Psoas muscle (tissue), 8 donors: Measurements from ENCODE around the gene CASP8. TPM values are rescaled to one million over a fixed set of nuclear protein-coding genes. Genes with fewer than 3 reads are reported as not detected.

ENCODE experiments used
- ATAC-seq, 4 donors: fragments of 200-7000 bp; cut with Tn5 transposase; one replicate each; pipeline ENCODE4 v1.9.1; 2020; ENCODE audit warnings: moderate library complexity in 3 of 4, mild to moderate bottlenecking in 2 of 4
- DNase-seq, 2 donors: peaks; one replicate each; pipeline ENCODE4 v3.0.0-alpha.2; 2020
- H3K27ac ChIP-seq: fragments of 200-600 bp; one replicate; pipeline ENCODE4 v1.8.0; 2022
- H3K27me3 ChIP-seq, 3 donors: fragments of 200-600 bp in 1 of 3; one replicate each; pipeline versions ENCODE4 v1.6.1 to v1.8.0; 2013 to 2022; ENCODE audit warnings: low read length in 2 of 3, mild to moderate bottlenecking in 2 of 3, moderate library complexity in 1 of 3; ENCODE audit not compliant: insufficient read depth in 3 of 3
- H3K36me3 ChIP-seq, 2 donors: fragments of 200-600 bp in 1 of 2; one replicate each; pipeline versions ENCODE4 v1.6.1 to v1.8.0; 2013 to 2022; ENCODE audit warnings: low read depth in 1 of 2, mild to moderate bottlenecking in 1 of 2, moderate library complexity in 1 of 2; ENCODE audit not compliant: insufficient read depth in 1 of 2
- H3K4me1 ChIP-seq: fragments of 200-600 bp; one replicate; pipeline ENCODE4 v1.8.0; 2022
- H3K4me3 ChIP-seq: fragments of 200-600 bp; one replicate; pipeline ENCODE4 v1.8.0; 2022; ENCODE audit warnings: mild to moderate bottlenecking
- H3K9me3 ChIP-seq: fragments of 200-600 bp; one replicate; pipeline ENCODE4 v1.8.0; 2022
- WGBS, 3 donors: extraction: QIAGEN DNeasy Blood & Tissue Kit; methylation state at CpG; one replicate each; pipeline versions ENCODE4 v1.1.6 to v1.1.7; 2013; 5-methylcytosine and 5-hydroxymethylcytosine counted together
- intact Hi-C, 2 donors: fragments of 100-400 bp; cut with DNase I; formaldehyde crosslinking; loops; one replicate each; pipeline versions ENCODE4 v1.11.0 to v1.14.2; 2022
- polyA plus RNA-seq, 3 donors: library from polyadenylated mRNA; stranded (reverse); fragments of 200-250 nt; gene quantifications; one replicate each; pipeline ENCODE4 v1.2.3, GENCODE V29; 2013
- total RNA-seq, 4 donors: library from RNA; stranded (reverse); fragmentation: NEBNext Ultra II Directional in 2 of 4; extraction: Animal tissue kit (Norgen Biotek cat#: 25700) in 2 of 4; gene quantifications; one replicate each; pipeline versions ENCODE4 v1.2.1 to v1.2.4, GENCODE V29; 2021 to 2023
- TF ChIP-seq, protein P1 (sequence below): fragments of 200-600 bp; IDR thresholded peaks from one replicate; pipeline ENCODE4 v1.8.0; 2022; ENCODE audit warnings: antibody characterized with exemption
- donor health status: healthy with polysubstance abuse.
- donor health status: DM: no; HTN: no; CAD: no; lungs with moderate emphysema.
- donor health status: Bipolar disorder and iron deficiency.
- donor health status: healthy.
- donor health status: DM: yes; HTN: yes; CAD: no.
- donor health status: DM: no; HTN: no; CAD: no.
- donor health status: DM: no; HTN: no; CAD: no.
- donor health status: DM: yes; HTN: yes; CAD: no.

The CASP8 gene
- total and polyA plus RNA-seq, 7 donors: 0.87 to 3.5 (median 2.3) TPM

DNA sequence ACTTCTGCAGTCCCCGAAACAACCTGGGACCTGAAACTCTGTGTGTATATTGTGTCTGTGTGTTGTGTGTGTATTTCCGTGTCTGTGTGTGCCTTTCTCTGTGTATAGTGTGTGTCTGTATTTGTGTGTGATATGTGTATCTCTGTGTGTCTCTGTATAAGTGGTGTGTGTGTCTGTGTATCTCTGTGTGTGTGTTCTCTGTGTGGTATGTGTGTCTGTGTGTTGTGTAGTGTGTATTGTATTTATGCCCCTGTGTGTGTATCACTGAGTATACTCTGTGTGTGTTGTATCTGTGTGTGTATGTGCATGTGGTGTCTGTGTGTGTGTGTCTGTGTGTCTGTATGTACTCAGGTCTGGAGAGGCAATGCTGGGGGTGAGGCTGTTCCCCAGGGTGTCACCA is 11.6 kb downstream of the CASP8 start:
- Histone ChIP-seq H3K36me3 (peaks cover 0 to 17% of the 10 kb centered on the region in 2 donors), H3K4me1 (no peaks in the 10 kb centered on the region), H3K27ac (no peak overlapping the region), H3K4me3 (no peak overlapping the region), H3K27me3 (no peaks in the 10 kb centered on the region), H3K9me3 (no peaks in the 10 kb centered on the region)
- ATAC-seq (no peak), DNase-seq (no peak)
- TF ChIP-seq, protein P1, sequence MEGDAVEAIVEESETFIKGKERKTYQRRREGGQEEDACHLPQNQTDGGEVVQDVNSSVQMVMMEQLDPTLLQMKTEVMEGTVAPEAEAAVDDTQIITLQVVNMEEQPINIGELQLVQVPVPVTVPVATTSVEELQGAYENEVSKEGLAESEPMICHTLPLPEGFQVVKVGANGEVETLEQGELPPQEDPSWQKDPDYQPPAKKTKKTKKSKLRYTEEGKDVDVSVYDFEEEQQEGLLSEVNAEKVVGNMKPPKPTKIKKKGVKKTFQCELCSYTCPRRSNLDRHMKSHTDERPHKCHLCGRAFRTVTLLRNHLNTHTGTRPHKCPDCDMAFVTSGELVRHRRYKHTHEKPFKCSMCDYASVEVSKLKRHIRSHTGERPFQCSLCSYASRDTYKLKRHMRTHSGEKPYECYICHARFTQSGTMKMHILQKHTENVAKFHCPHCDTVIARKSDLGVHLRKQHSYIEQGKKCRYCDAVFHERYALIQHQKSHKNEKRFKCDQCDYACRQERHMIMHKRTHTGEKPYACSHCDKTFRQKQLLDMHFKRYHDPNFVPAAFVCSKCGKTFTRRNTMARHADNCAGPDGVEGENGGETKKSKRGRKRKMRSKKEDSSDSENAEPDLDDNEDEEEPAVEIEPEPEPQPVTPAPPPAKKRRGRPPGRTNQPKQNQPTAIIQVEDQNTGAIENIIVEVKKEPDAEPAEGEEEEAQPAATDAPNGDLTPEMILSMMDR: no peak
- 90 to 93% (median 91%) methylated on average over 2 of the region's 2 CpGs for WGBS, 3 donors
- intact Hi-C loops: no loop called here

DNA sequence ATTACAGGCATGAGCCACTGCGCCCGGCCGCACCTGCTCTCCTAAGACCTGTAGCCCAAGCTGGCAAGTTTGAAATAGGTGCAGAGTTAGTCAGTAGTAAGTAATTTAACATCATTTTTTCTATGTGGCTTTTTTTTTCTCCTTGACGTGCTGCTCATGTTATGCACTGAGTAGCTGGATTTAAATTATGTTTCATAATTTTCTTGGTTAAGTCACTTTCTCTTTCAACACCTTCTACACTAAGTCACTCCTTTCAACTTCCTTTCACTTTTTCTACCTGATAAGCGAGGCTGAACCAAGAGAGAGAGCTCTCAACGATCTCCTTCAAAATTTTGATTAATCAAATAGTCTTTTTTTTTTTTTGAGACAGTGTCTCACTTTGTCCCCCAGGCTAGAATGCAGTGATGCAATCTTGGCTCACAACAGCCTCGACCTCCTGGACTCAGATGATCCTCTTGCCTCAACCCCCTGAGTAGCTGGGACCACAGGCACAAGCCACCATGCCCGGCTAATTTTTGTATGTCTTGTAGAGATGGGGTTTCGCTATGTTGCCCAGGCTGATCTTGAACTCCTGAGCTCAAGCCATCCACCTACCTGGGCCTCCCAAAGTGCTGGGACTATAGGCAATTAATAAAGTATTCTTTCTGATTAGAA is 13.1 kb downstream of the CASP8 start:
- Histone ChIP-seq H3K36me3 (peaks cover 0 to 19% of the 10 kb centered on the region in 2 donors), H3K27me3 (no peaks in the 10 kb centered on the region), H3K9me3 (no peaks in the 10 kb centered on the region), H3K27ac (no peak overlapping the region), H3K4me1 (no peaks in the 10 kb centered on the region), H3K4me3 (no peak overlapping the region)
- intact Hi-C loops: no loop called here
- TF ChIP-seq, protein P1: no peak
- DNase-seq (no peak), ATAC-seq (no peak)
- 79 to 82% (median 82%) methylated on average over 9 of the region's 9 CpGs for WGBS, 3 donors

DNA sequence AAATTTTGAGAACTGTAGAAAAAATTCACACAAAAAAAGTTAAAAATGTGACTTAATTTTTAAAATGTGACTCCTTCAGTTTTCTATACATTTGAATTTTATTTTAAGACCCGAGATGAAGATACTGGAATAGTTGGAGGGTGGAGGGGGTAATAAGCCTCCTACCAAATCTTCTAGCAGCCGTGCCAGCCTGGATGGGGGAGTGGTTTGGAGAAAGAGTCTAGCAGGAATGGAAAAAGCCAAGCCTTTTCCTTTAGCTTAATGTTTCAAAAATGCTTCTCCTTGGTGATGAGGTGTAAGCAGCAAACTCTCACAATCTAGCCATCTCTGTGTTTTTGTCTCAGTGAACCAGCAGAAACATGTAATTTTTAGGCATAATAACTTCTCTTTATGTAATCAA is 14.7 kb downstream of the CASP8 start:
- 75 to 86% (median 77%) methylated on average over 2 of the region's 2 CpGs for WGBS, 3 donors
- Histone ChIP-seq H3K4me1 (no peaks in the 10 kb centered on the region), H3K27me3 (no peaks in the 10 kb centered on the region), H3K27ac (no peak overlapping the region), H3K9me3 (no peaks in the 10 kb centered on the region), H3K4me3 (no peak overlapping the region), H3K36me3 (peaks cover 0 to 19% of the 10 kb centered on the region in 2 donors)
- DNase-seq: no peak
- TF ChIP-seq, protein P1: no peak
- ATAC-seq: no peak
- intact Hi-C loops: no loop called here

DNA sequence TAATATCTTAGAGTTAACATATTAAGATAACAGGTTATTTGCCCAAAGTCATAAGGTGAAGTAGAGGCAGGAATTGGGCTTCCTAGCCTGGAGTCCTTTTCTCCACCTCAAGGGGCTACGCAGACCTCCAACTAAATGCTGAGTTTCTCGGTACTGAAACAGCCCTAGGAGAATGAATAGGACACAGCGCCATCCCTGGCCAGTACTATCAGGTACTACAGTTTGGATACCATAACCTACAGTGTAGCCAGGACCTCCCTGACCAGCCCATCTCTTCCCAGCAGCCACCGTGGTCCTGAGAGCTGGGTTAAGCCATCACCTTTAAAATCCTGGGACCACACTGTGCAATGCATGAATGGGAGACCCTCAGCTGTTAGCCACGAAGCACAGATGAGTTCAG is 15.7 kb downstream of the CASP8 start:
- WGBS, 3 donors: 61 to 64% (median 63%) methylated on average over 5 of the region's 5 CpGs

More for the DNA sequence above, 15.7 kb downstream of the CASP8 start:
- Histone ChIP-seq H3K27me3 (no peaks in the 10 kb centered on the region), H3K9me3 (no peaks in the 10 kb centered on the region), H3K36me3 (peaks cover 0 to 19% of the 10 kb centered on the region in 2 donors), H3K4me3 (no peak overlapping the region), H3K4me1 (no peaks in the 10 kb centered on the region), H3K27ac (no peak overlapping the region)
- TF ChIP-seq, protein P1: no peak
- no peak for ATAC-seq
- intact Hi-C loops: no loop called here
- DNase-seq: no peak
